ENCODE data around the gene LRMDA. TPM values are rescaled to one million over a fixed set of nuclear protein-coding genes. Genes with fewer than 3 reads are reported as not detected.
A peak's percentile ranks its signal among the peaks of the same experiment; 100 is the strongest.

Gene LRMDA
- total and polyA plus RNA-seq, 4 donors: 12.1 to 40.8 (median 21.6) TPM

GRCh38 chr10:75575940-75576339 lies 144.5 kb downstream of the LRMDA start:
- no peak for ATAC-seq (ENCODE audit: insufficient read depth, low FRiP score)
- peak in 1 of 3 donors; percentile 16 for DNase-seq
- TF ChIP-seq CTCF (IDR thresholded peaks at IDR 0.05; ENCODE audit: control extremely low read depth, extremely low read depth): no peak
- no peak overlapping the region for H3K4me3 ChIP-seq
- H3K27me3 ChIP-seq (ENCODE audit: control insufficient read depth in 3 of 3, insufficient read depth in 3 of 3, low read length in 2 of 3): no peaks in the 10 kb centered on the region
- H3K27ac ChIP-seq (ENCODE audit: low read depth in 1 of 2, low read length in 1 of 2): no peak overlapping the region
- H3K9ac ChIP-seq (ENCODE audit: insufficient read depth in 1 of 2, low read length in 2 of 2): no peak overlapping the region
- H3K36me3 ChIP-seq (ENCODE audit: control insufficient read depth in 4 of 4, insufficient read depth in 4 of 4, low read length in 4 of 4): peaks cover 0 to 3% (median 0%) of the 10 kb centered on the region in 4 donors
- H3K9me3 ChIP-seq (ENCODE audit: control insufficient read depth in 4 of 4, insufficient read depth in 3 of 4, low read length in 3 of 4): peaks cover 0 to 15% (median 9%) of the 10 kb centered on the region in 4 donors
- no peaks in the 10 kb centered on the region for H3K4me1 ChIP-seq (ENCODE audit: control insufficient read depth in 5 of 5, insufficient read depth in 5 of 5, low read length in 5 of 5)
- WGBS, 2 donors: 52 to 89% methylated on average over 4 of the region's 4 CpGs

- no peak for TF ChIP-seq CTCF (IDR thresholded peaks at IDR 0.05; ENCODE audit: control extremely low read depth, extremely low read depth)
- Histone ChIP-seq H3K4me1 (ENCODE audit: control insufficient read depth in 5 of 5, insufficient read depth in 5 of 5, low read length in 5 of 5) (no peaks in the 10 kb centered on the region), H3K27ac (ENCODE audit: low read depth in 1 of 2, low read length in 1 of 2) (no peak overlapping the region), H3K36me3 (ENCODE audit: control insufficient read depth in 4 of 4, insufficient read depth in 4 of 4, low read length in 4 of 4) (peaks cover 0 to 3% (median 0%) of the 10 kb centered on the region in 4 donors), H3K9ac (ENCODE audit: insufficient read depth in 1 of 2, low read length in 2 of 2) (no peak overlapping the region), H3K4me3 (no peak overlapping the region), H3K9me3 (ENCODE audit: control insufficient read depth in 4 of 4, insufficient read depth in 3 of 4, low read length in 3 of 4) (peaks cover 0 to 9% (median 5%) of the 10 kb centered on the region in 4 donors), H3K27me3 (ENCODE audit: control insufficient read depth in 3 of 3, insufficient read depth in 3 of 3, low read length in 2 of 3) (no peaks in the 10 kb centered on the region)
- WGBS, 2 donors: 94 to 95% methylated on average over 1 of the region's 1 CpG
- DNase-seq: no peak
- ATAC-seq (ENCODE audit: insufficient read depth, low FRiP score): no peak
Measured at GRCh38 chr10:75582102-75582501, 150.7 kb downstream of the LRMDA start.

GRCh38 chr10:75585294-75585693 lies 153.9 kb downstream of the LRMDA start:
- 92 to 100% methylated on average over 1 of the region's 1 CpG for WGBS, 2 donors
- no peak for DNase-seq
- Histone ChIP-seq H3K9me3 (ENCODE audit: control insufficient read depth in 4 of 4, insufficient read depth in 3 of 4, low read length in 3 of 4) (peaks cover 0 to 7% (median 3%) of the 10 kb centered on the region in 4 donors), H3K27ac (ENCODE audit: low read depth in 1 of 2, low read length in 1 of 2) (no peak overlapping the region), H3K36me3 (ENCODE audit: control insufficient read depth in 4 of 4, insufficient read depth in 4 of 4, low read length in 4 of 4) (peaks cover 0 to 3% (median 0%) of the 10 kb centered on the region in 4 donors), H3K4me3 (no peak overlapping the region), H3K9ac (ENCODE audit: insufficient read depth in 1 of 2, low read length in 2 of 2) (no peak overlapping the region), H3K27me3 (ENCODE audit: control insufficient read depth in 3 of 3, insufficient read depth in 3 of 3, low read length in 2 of 3) (no peaks in the 10 kb centered on the region), H3K4me1 (ENCODE audit: control insufficient read depth in 5 of 5, insufficient read depth in 5 of 5, low read length in 5 of 5) (peaks cover 0 to 2% (median 0%) of the 10 kb centered on the region in 5 donors)
- no peak for TF ChIP-seq CTCF (IDR thresholded peaks at IDR 0.05; ENCODE audit: control extremely low read depth, extremely low read depth)
- no peak for ATAC-seq (ENCODE audit: insufficient read depth, low FRiP score)

GRCh38 chr10:75586814-75587213 lies 155.4 kb downstream of the LRMDA start:
- H3K4me3 ChIP-seq: no peak overlapping the region
- peaks cover 0 to 3% (median 0%) of the 10 kb centered on the region in 4 donors for H3K36me3 ChIP-seq (ENCODE audit: control insufficient read depth in 4 of 4, insufficient read depth in 4 of 4, low read length in 4 of 4)
- DNase-seq (no peak), ATAC-seq (ENCODE audit: insufficient read depth, low FRiP score) (no peak)
- 97 to 100% methylated on average over 1 of the region's 1 CpG for WGBS, 2 donors
- no peaks in the 10 kb centered on the region for H3K27me3 ChIP-seq (ENCODE audit: control insufficient read depth in 3 of 3, insufficient read depth in 3 of 3, low read length in 2 of 3)
- H3K9ac ChIP-seq (ENCODE audit: insufficient read depth in 1 of 2, low read length in 2 of 2): no peak overlapping the region
- peaks cover 0 to 2% (median 0%) of the 10 kb centered on the region in 5 donors for H3K4me1 ChIP-seq (ENCODE audit: control insufficient read depth in 5 of 5, insufficient read depth in 5 of 5, low read length in 5 of 5)
- H3K9me3 ChIP-seq (ENCODE audit: control insufficient read depth in 4 of 4, insufficient read depth in 3 of 4, low read length in 3 of 4): peaks cover 0 to 7% (median 3%) of the 10 kb centered on the region in 4 donors
- H3K27ac ChIP-seq (ENCODE audit: low read depth in 1 of 2, low read length in 1 of 2): no peak overlapping the region
- no peak for TF ChIP-seq CTCF (IDR thresholded peaks at IDR 0.05; ENCODE audit: control extremely low read depth, extremely low read depth)

All from lung (tissue), 12 donors.